GM19397 (cell line): Measurements from ENCODE around the gene CYB561A3.
"Not testable (repeated sequence)": the region's sequence is repeated elsewhere in the genome, so short reads cannot be mapped to it uniquely, and the experiment has no call there.

Experiments used
- ATAC-seq: cut with Tn5 transposase; IDR thresholded peaks from one replicate; pipeline ENCODE4 v1.9.1; 2021; ENCODE audit warnings: mild to moderate bottlenecking, moderate library complexity; ENCODE audit not compliant: unreplicated experiment

CYB561A3 gene, protein sequence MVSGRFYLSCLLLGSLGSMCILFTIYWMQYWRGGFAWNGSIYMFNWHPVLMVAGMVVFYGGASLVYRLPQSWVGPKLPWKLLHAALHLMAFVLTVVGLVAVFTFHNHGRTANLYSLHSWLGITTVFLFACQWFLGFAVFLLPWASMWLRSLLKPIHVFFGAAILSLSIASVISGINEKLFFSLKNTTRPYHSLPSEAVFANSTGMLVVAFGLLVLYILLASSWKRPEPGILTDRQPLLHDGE

DNA sequence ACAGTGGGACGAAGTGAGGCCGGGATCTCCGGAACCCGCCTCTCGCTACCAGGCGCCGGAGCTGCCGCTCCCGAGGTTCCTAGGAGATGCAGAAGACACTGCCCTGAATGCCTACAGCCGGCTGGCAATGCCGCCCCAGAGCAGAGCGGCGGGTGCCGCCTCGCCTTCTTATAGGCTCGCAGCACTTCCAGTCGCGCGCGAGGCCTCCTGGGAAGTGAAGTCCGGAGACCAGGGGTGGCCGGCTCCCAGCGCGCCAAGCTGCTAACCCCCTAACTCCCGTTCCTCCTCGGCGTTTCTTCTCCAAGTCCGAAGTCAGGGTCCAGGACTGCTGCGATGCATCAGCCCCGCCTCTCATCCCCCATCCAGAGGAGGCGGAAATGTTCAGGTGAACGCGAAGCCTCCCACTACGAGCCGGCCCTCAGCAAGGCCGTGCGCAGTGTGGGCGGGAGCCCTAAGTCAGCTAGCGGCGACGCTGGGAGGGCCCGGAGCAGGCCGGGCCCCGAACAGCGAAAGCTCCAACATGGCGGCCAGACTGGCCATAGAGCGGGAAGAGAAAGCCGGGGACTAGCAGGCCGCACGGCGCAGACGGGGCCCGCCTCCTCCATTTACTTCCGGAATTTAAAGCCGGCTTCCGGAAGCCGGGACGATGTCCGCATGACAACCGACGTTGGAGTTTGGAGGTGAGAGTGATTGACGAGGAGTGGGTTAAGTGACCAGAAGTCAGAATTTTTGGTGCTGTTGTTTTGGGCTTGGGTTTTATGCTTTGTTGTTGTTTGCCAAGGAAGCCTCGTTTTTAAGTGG lies at the start of gene CYB561A3, which contains the start of gene TMEM138:
Gene CYB561A3 (minus strand): TSS at position 142 of the 801 bp plus-strand sequence. CDS start 5,169 bp downstream, outside the sequence.
Gene TMEM138 (plus strand): TSS at position 634 of the 801 bp plus-strand sequence. CDS start 2,017 bp downstream, outside the sequence.
- peak; percentile 84 for ATAC-seq

GRCh38 chr11:61406991-61407728 lies 45.5 kb upstream of the CYB561A3 start:
- ATAC-seq, result no peak

GRCh38 chr11:61406067-61406466 lies 44.4 kb upstream of the CYB561A3 start:
- no peak for ATAC-seq

DNA sequence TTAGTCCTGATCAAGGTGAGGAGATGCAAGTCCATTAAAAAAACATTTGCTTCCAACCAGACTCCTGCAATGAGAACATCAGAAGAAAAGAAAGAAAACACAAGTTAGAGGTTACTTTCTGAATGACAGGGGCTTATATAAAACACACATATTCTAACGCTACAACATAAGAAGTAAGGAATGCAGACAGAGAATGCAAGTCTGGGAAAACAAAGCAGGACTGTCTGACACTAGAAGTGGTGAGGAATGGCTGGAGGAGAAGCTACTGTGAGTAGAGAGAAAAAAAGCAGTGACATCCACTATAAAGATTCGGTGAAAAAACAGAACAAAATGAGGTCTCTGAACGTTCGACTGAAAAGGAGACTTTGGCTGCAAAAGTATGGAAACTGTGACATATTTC lies 43.0 kb upstream of the CYB561A3 start:
- ATAC-seq, result no peak

DNA sequence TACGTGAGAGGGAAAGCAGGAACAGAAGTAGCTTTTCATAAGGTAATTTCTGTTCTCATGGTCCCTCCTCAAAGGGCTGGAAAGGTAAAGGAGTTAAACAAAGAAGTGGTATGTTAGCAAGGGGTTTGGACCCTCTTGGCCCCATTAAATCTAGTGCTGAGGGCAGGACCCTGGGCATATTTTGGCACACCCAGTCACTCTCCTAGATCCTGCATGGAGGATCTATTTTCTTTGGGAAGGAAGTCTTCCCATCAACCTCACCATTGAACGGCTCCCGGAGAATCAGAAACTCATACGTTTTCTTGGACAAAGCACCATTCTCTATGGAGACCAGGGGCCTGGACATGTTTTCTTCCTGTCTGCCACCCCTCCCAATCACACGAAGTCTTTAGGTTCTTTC lies 42.4 kb upstream of the CYB561A3 start:
- ATAC-seq, result no peak

DNA sequence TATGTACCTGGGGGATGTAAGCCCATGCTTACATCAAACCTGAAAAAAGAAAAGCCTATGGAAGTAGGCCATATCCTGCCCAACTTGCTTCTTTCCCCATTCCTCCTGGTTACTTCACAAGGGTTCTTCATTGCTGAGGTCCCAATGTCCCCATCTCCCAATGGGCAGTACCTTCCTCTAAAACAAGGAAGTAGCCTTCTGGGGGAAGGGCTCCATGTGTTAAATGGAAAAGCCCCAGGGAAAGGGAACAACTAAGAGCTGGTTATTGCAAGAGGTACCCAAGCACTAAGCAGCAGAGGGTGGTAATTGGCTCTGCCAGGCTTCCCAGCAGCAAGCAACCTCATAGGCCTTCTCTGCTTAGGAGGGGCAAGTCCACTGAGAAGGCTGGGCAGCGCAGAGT lies 42.0 kb upstream of the CYB561A3 start:
- ATAC-seq, result no peak

DNA sequence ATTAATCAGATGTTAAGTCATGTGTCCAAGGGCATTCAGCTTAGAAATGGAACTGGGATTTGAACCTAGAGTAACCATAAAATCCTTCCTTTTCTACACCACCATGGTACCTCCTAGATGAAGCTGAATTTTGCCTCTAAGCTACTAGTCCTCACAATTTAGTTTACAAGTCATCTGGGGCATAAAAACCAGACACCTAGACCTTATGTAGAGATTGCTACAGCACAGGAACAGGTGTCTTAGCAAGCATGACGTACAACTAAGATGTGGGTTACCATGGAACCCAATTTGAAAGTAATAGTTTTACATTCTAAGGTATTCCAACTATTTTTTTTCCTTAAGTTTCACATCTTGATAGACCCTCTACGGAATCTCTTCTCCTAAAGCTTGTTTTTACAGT lies 39.9 kb upstream of the CYB561A3 start:
- no peak for ATAC-seq

GRCh38 chr11:61401173-61401572 lies 39.5 kb upstream of the CYB561A3 start:
- ATAC-seq, result no peak

DNA sequence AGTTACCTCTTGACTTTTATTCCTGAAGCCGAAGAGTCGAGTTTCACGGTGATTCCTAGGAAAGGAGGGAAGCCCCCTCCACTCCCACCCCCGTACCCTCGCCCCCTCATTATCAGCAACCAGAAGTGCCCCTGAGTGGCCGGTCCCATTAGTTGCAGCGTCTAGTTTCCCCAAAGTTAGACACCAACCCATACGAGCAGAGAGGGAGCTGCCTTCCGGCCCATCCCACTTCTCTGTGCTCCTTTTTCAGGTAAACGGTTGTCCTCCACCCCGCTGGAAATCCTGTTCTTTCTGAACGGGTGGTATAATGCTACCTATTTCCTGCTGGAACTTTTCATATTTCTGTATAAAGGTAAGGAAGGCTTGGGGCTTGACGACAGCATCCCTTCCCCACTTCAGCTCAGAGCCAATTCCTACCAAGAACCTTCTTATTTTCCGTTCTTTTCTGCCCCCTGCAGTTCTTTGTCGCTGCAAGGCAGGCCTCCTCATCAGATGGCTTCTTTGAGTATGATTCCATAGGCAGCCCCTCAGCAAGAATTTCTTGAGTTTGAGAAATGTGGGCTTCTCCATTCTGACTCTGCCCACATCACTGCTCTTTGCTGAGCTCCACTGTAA lies 31.4 kb upstream of the CYB561A3 start:
- no peak for ATAC-seq

DNA sequence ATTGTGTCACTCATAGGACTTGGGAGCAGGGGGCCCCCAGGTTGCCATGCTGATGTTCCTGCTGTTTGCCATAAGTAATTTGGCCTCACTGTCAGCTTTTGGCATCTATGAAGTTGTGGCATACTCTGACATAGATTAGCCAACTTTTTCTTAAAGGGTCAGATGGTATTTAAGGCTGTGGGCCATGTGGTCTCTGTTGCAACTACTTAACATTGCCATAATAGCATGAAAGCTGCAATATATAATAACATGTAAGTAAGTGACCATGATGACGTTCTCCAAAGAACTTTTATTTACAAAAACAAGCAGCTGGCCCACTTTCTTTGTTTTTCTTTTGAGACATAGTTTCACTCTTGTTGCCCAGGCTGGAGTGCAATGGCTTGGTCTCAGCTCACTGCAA lies 28.5 kb upstream of the CYB561A3 start:
- no peak for ATAC-seq

GRCh38 chr11:61384271-61385242 lies 22.9 kb upstream of the CYB561A3 start:
- ATAC-seq, result no peak

DNA sequence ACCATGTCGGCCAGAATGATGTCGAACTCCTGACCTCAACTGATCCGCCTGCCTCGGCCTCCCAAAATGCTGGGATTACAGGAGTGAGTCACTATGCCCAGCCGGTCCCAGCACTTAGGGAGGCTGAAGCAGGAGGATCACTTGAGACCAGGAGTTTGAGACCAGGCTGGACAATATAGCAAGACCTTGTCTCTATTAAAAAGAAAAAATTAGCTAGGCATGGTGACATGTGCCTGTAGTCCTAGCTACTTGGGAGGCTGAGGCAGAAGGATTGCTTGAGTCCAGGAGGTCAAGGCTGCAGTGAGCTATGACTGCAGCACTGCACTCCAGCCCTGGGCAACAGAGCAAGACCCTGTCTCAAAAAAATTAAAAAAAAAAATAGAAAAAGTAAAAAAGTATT lies 22.2 kb upstream of the CYB561A3 start:
- ATAC-seq, result not testable (repeated sequence)

DNA sequence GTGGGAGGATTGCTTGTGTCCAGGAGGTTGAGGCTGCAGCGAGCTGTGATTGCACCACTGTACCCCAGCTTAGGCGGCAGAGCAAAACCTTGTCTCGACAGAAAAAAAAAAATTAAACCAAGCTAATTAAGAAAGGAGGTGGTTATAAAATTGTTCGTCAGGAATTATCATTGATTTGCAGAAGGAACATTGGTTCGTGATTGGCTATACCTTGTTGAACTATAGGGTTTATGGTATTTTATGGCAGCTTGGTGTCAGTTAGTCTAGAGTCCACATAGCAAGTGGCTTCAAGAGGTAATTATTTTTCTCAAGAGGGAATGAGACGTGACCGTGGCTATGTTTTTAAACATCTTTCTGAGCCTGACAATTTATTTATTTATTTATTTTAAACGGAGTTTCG lies 19.2 kb upstream of the CYB561A3 start:
- ATAC-seq, result no peak

DNA sequence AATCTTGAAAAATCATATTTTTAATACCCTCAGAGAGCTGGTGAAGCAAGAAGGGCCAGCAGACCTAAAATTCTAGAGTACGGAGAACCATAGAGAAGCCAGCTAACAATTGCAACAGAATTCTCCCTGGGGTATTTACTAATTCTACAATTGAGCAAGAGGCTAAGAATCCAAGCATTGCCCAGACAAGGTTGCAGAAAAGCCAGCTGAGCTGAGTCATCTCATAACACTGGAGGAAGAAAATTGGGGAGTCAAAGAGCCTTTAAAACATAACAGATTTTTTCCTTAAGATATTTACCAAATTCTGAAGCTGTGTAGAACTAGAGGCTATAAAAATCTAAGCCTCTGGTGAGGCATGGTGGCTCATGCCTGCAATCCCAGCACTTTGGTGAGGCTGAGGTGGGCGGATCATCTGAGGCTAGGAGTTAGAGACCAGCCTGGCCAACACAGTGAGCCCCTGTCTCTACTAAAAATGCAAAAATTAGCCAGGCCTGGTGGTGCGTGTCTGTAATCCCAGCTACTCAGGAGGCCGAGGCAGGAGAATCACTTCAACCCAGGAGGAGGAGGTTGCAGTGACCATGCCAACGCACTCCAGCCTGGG lies 17.1 kb upstream of the CYB561A3 start:
- ATAC-seq, result no peak

DNA sequence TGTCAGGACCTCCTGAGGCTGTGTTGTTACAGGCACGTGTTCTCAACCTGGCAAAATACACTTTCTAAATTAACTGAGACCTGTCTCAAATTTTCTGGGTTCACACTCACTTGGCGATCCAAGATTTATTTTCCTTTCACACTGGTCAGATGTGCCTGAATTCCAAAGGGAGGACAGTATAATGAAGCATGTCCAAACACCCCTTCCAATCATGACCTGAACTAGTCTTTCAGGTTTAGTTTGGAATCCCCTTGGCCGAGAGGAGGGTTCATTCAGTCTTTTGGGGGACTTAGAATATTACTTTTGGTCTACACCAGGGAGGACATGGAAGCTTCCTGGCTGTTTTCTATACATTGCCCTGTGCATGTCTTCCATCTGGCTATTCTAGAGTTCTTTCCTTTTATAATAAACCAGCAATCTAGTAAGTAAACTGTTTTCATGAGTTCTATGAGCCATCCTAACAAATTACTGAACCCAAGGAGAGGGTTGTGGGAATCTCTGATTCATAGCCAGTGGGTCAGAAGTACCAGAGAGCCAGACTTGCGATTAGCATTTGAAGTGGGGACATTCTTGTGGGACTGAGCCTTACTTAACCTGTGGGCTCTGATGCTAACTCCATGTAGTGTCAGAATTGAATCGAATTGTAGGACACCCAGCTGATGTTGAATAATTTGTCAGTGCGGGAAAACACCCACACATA lies 15.9 kb upstream of the CYB561A3 start:
- ATAC-seq, result no peak

DNA sequence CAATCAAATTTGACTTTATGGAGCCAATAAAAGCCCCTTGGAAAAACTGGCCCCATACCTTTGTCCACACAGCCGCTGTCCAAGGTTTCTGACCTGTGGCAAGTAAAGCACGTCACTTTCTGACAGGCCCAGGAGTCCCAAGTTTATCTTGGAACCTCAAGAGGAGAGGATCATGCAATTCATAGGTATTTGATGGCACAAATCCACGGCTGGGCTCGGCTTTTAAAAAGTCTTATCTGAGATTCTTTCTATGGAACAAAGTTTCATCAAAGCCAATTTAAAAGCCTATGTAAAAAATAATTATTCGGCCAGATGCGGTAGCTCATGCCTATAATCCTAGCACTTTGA lies 14.1 kb upstream of the CYB561A3 start:
- ATAC-seq, result no peak

GRCh38 chr11:61372659-61373420 lies 11.2 kb upstream of the CYB561A3 start:
- ATAC-seq, result no peak

DNA sequence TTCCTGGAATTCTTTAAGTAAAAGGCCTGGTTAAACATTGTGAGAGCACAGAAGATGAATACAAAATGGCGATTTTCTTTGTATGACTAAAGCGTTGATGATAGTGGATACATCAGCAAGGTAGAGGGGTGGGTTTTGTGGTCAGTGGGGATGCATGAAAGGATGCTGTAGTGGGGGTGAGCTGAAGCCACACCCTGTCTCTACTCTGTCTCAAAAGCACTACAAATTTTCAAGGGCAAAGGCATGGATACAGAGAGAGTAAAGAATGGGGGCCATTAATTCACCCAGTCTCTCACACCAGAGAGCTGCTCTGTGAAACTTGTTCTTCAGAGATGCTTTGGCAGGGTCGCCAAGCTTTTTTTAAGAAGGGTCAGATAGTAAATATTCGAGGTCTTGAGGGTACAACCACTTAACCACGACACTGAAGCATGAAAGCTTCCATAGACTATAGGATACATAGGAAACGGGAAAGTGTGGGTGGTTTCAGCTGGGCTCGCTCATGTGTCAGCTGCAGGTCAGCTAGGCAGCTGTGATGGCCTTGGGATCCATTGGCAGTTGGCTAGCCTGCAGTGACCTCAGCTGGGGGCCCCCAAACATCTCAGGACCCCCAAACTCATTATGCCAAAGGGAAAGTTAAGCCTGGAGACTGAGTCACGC lies 8.8 kb upstream of the CYB561A3 start:
- no peak for ATAC-seq
